GM23248 (cell line): ENCODE data around the gene SIPA1. TPM values are rescaled to one million over a fixed set of nuclear protein-coding genes. Genes with fewer than 3 reads are reported as not detected.
"Not testable (repeated sequence)": the region's sequence is repeated elsewhere in the genome, so short reads cannot be mapped to it uniquely, and the experiment has no call there.

Experiments used
- DNase-seq: peaks from one replicate; pipeline ENCODE4 v3.0.0-alpha.2; 2015
- H2AFZ ChIP-seq: fragments of 200-600 bp; sonication (generic); 2 replicates; pipeline ENCODE4 v1.6.1; 2016; ENCODE audit warnings: antibody characterized with exemption
- H3F3A ChIP-seq: fragments of 200-600 bp; sonication (generic); 2 replicates; pipeline ENCODE4 v1.6.1; 2016; ENCODE audit warnings: mild to moderate bottlenecking, antibody characterized with exemption, mixed run types; ENCODE audit not compliant: insufficient read depth
- H3K27ac ChIP-seq: fragments of 200-600 bp; sonication (generic); 2 replicates; pipeline ENCODE4 v1.5.1; 2016; ENCODE audit warnings: mild to moderate bottlenecking
- H3K27me3 ChIP-seq: fragments of 200-600 bp; sonication (generic); replicated peaks from 2 replicates; pipeline ENCODE4 v1.6.1; 2016; ENCODE audit warnings: mild to moderate bottlenecking; ENCODE audit not compliant: insufficient read depth
- H3K36me3 ChIP-seq: fragments of 200-600 bp; sonication (generic); 2 replicates; pipeline ENCODE4 v1.6.1; 2016; ENCODE audit warnings: low read depth, mild to moderate bottlenecking
- H3K4me1 ChIP-seq: fragments of 200-600 bp; sonication (generic); 2 replicates; pipeline ENCODE4 v1.6.1; 2016; ENCODE audit warnings: mild to moderate bottlenecking; ENCODE audit not compliant: insufficient read depth
- H3K4me2 ChIP-seq: fragments of 200-600 bp; sonication (generic); one replicate; pipeline ENCODE4 v1.6.1; 2016; ENCODE audit warnings: mild to moderate bottlenecking; ENCODE audit not compliant: unreplicated experiment
- H3K4me3 ChIP-seq: fragments of 200-600 bp; sonication (generic); 2 replicates; pipeline ENCODE4 v1.5.1; 2016; ENCODE audit warnings: mild to moderate bottlenecking
- H3K79me2 ChIP-seq: fragments of 200-600 bp; sonication (generic); 2 replicates; pipeline ENCODE4 v1.6.1; 2016; ENCODE audit warnings: mild to moderate bottlenecking; ENCODE audit not compliant: insufficient read depth
- H3K9ac ChIP-seq: fragments of 200-600 bp; sonication (generic); 2 replicates; pipeline ENCODE4 v1.6.1; 2016; ENCODE audit warnings: mild to moderate bottlenecking
- H3K9me2 ChIP-seq: fragments of 200-600 bp; sonication (generic); 2 replicates; pipeline ENCODE4 v1.6.1; 2016; ENCODE audit warnings: mixed run types, mild to moderate bottlenecking, moderate library complexity; ENCODE audit not compliant: insufficient read depth
- H3K9me3 ChIP-seq: fragments of 200-600 bp; sonication (generic); one replicate; pipeline ENCODE4 v1.6.1; 2017; ENCODE audit warnings: low read depth
- H4K20me1 ChIP-seq: fragments of 200-600 bp; sonication (generic); 2 replicates; pipeline ENCODE4 v1.6.0; 2016; ENCODE audit not compliant: insufficient read depth
- EZH2 ChIP-seq: fragments of 200-600 bp; sonication (generic); IDR thresholded peaks from 2 replicates; pipeline ENCODE4 v1.6.1; 2018; ENCODE audit warnings: antibody characterized with exemption, mild to moderate bottlenecking; ENCODE audit not compliant: insufficient read depth, poor library complexity, severe bottlenecking
- EZH2phosphoT487 ChIP-seq: fragments of 200-600 bp; sonication (generic); IDR thresholded peaks from 2 replicates; pipeline ENCODE4 v1.6.1; 2018; ENCODE audit warnings: antibody characterized with exemption, moderate library complexity, mild to moderate bottlenecking, low read depth; ENCODE audit not compliant: insufficient read depth
- WGBS, 2 experiments: methylation state at CpG; one replicate each; pipeline ENCODE4 v1.1.6; 2015 to 2017; ENCODE audit warnings: low lambda C conversion rate in 2 of 2, low coverage in 1 of 2; ENCODE audit errors: missing lambda C conversion rate in 2 of 2; 5-methylcytosine and 5-hydroxymethylcytosine counted together
- in situ Hi-C: fragments of 300-500 bp; cut with MboI; formaldehyde crosslinking; loops from 2 replicates; pipeline ENCODE4 v1.15.0; 2020
- polyA plus RNA-seq: library from polyadenylated mRNA; unstranded; fragments of >200 nt; fragmentation: Nextera tagmentation; extraction: Ambion mirVana; gene quantifications from 2 replicates; pipeline ENCODE4 v1.2.1, GENCODE V29; 2016
- total RNA-seq: library from RNA; depleted of rRNA; stranded (reverse); fragments of >200 nt; shearing (Covaris generic); gene quantifications from 2 replicates; pipeline ENCODE4 v1.2.3, GENCODE V29; 2014

Gene SIPA1
- total and polyA plus RNA-seq, 2 experiments from 2014 or later: 13.0 to 15.9 TPM

- no peaks in the 10 kb centered on the region for H3F3A ChIP-seq
- H3K36me3 ChIP-seq: no peaks in the 10 kb centered on the region
- no peaks in the 10 kb centered on the region for H4K20me1 ChIP-seq
- H3K27ac ChIP-seq: no peak overlapping the region
- no peak for DNase-seq
- H3K4me1 ChIP-seq: no peaks in the 10 kb centered on the region
- no peak overlapping the region for H2AFZ ChIP-seq
- H3K4me2 ChIP-seq: no peak overlapping the region
- no peak overlapping the region for H3K4me3 ChIP-seq
- H3K27me3 ChIP-seq: no peaks in the 10 kb centered on the region
- no peaks in the 10 kb centered on the region for H3K79me2 ChIP-seq
- TF ChIP-seq EZH2phosphoT487 (no peak), EZH2 (no peak)
- in situ Hi-C loops: no loop called here
- H3K9me3 ChIP-seq: no peaks in the 10 kb centered on the region
- no peak overlapping the region for H3K9ac ChIP-seq
- no peaks in the 10 kb centered on the region for H3K9me2 ChIP-seq
These were observed 34.4 kb downstream of the SIPA1 start for GRCh38 chr11:65672180-65672860.

GRCh38 chr11:65672982-65673381, 35.1 kb downstream of the SIPA1 start:
- in situ Hi-C loops: no loop called here
- Histone ChIP-seq H3K27ac (no peak overlapping the region), H3K27me3 (no peaks in the 10 kb centered on the region), H3K4me1 (no peaks in the 10 kb centered on the region), H4K20me1 (no peaks in the 10 kb centered on the region), H3F3A (no peaks in the 10 kb centered on the region), H3K36me3 (no peaks in the 10 kb centered on the region), H2AFZ (no peak overlapping the region), H3K9ac (no peak overlapping the region), H3K79me2 (no peaks in the 10 kb centered on the region), H3K9me3 (no peaks in the 10 kb centered on the region), H3K9me2 (no peaks in the 10 kb centered on the region), H3K4me3 (no peak overlapping the region), H3K4me2 (no peak overlapping the region)
- 70 to 78% methylated on average over 2 of the region's 2 CpGs for WGBS, 2 experiments
- DNase-seq: no peak
- no peak for TF ChIP-seq EZH2
- no peak for TF ChIP-seq EZH2phosphoT487

GRCh38 chr11:65680192-65680743, 42.4 kb downstream of the SIPA1 start:
- Histone ChIP-seq H3K36me3 (no peaks in the 10 kb centered on the region), H3K4me2 (no peak overlapping the region), H4K20me1 (no peaks in the 10 kb centered on the region), H3K4me1 (no peaks in the 10 kb centered on the region), H2AFZ (no peak overlapping the region), H3K27ac (no peak overlapping the region), H3K27me3 (peaks cover 28% of the 10 kb centered on the region), H3K4me3 (no peak overlapping the region), H3K9ac (no peak overlapping the region), H3K79me2 (no peaks in the 10 kb centered on the region), H3K9me2 (no peaks in the 10 kb centered on the region), H3K9me3 (no peaks in the 10 kb centered on the region), H3F3A (no peaks in the 10 kb centered on the region)
- TF ChIP-seq EZH2: no peak
- TF ChIP-seq EZH2phosphoT487: no peak
- in situ Hi-C loops: no loop called here
- WGBS, 2 experiments: 73 to 82% methylated on average over 5 of the region's 5 CpGs
- DNase-seq: no peak

GRCh38 chr11:65683480-65683879, 45.6 kb downstream of the SIPA1 start:
- H3K4me2 ChIP-seq, H2AFZ ChIP-seq, H3K79me2 ChIP-seq, H3K4me3 ChIP-seq, in situ Hi-C loops, H3K4me1 ChIP-seq, DNase-seq, H3K9me2 ChIP-seq, H3K36me3 ChIP-seq, H3K27ac ChIP-seq, H3K9ac ChIP-seq, H3F3A ChIP-seq, H4K20me1 ChIP-seq, H3K9me3 ChIP-seq: not testable (repeated sequence)
- H3K27me3 ChIP-seq: peaks cover 28% of the 10 kb centered on the region
- 60% methylated on average over 6 of the region's 6 CpGs for WGBS, 2 experiments

GRCh38 chr11:65685981-65686380, 48.1 kb downstream of the SIPA1 start:
- H3K36me3 ChIP-seq: no peaks in the 10 kb centered on the region
- H3K27ac ChIP-seq: no peak overlapping the region
- 61 to 72% methylated on average over 8 of the region's 8 CpGs for WGBS, 2 experiments
- H4K20me1 ChIP-seq: no peaks in the 10 kb centered on the region
- no peaks in the 10 kb centered on the region for H3K79me2 ChIP-seq
- TF ChIP-seq EZH2: no peak
- no peak for TF ChIP-seq EZH2phosphoT487
- H3K27me3 ChIP-seq: peaks cover 28% of the 10 kb centered on the region
- H3F3A ChIP-seq: no peaks in the 10 kb centered on the region
- in situ Hi-C loops: no loop called here
- DNase-seq: no peak
- no peaks in the 10 kb centered on the region for H3K4me1 ChIP-seq
- no peak overlapping the region for H3K4me3 ChIP-seq
- no peak overlapping the region for H2AFZ ChIP-seq
- H3K9me3 ChIP-seq: no peaks in the 10 kb centered on the region
- H3K9me2 ChIP-seq: no peaks in the 10 kb centered on the region
- H3K9ac ChIP-seq: no peak overlapping the region
- no peak overlapping the region for H3K4me2 ChIP-seq

GRCh38 chr11:65691847-65692246, 53.9 kb downstream of the SIPA1 start:
- H2AFZ ChIP-seq, in situ Hi-C loops, DNase-seq, H4K20me1 ChIP-seq, H3K4me2 ChIP-seq, H3K9ac ChIP-seq, H3K79me2 ChIP-seq, H3K9me2 ChIP-seq, H3K4me3 ChIP-seq, H3K27ac ChIP-seq, H3K9me3 ChIP-seq, H3F3A ChIP-seq, H3K27me3 ChIP-seq, H3K4me1 ChIP-seq, H3K36me3 ChIP-seq: not testable (repeated sequence)
- WGBS, 2 experiments: 78 to 85% methylated on average over 8 of the region's 8 CpGs
